Bone marrow (tissue), 2 donors: ENCODE data around the gene NABP1.

ENCODE experiments used
- DNase-seq, 2 donors: peaks; one replicate each; lab custom pipeline; 2025; lab: John Stamatoyannopoulos, UW

Gene NABP1

GRCh38 chr2:191707542-191707941, 29.6 kb downstream of the NABP1 start:
- no peak for DNase-seq

GRCh38 chr2:191710411-191710900, 32.5 kb downstream of the NABP1 start:
- no peak for DNase-seq

- DNase-seq, result no peak
Measured at GRCh38 chr2:191711621-191712020, 33.7 kb downstream of the NABP1 start.

DNA sequence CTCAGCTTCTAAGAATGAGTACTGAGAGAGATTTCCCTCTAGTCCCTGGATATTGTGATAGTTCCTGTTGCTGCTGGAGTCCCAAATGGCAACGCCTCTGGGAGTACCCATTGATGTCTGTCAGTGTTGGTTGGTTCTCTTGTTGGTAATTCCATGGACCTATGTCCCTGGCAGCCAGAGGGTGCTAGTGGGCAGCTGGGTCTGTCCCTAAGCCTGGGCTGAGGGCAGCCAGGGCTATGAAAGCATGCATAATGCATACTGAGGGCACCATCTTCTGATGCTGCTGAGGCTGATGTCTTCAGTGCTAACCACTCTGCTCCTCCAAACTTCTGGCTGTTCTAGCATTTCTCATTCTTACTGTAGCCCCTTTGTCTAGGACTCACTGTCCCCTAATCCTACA, 35.9 kb downstream of the NABP1 start:
- DNase-seq, result no peak

DNA sequence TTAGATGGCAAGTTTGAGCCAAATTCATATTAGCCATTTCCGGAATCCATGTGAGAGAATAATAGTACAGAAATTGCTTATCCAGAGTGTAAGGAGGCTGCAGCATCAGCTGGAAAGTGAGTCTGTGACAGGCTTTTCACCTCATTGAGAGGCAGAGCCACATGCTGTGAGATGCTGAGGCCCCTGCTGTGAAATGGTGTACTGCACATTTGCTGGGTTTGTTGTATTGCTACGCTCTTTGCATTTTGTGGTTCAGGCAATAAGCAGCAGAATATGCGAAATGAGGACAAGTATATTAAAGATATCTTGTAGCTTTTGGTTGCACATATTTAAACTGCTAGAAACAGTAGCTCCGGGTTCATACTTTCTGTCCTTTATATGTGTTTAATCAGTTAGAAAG, 37.0 kb downstream of the NABP1 start:
- DNase-seq, result no peak

DNA sequence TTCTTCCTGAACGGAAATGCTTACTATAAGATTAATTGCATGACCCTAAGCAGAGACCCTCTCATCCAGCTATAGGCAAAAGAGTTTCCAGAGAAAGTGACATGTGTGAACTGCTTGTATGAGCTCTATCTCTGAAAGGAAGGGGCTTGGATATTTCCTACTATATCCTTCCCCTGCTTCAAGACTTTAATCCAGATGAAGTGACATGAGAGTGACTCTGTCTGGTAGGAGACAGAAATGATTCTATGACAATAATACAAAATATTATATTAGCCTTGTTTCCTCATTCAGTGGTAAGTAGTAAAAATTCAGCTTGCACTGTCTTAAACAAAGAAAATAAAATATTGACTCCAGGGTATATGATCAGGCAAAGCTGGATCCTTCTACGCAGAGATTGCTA, 37.5 kb downstream of the NABP1 start:
- no peak for DNase-seq

DNA sequence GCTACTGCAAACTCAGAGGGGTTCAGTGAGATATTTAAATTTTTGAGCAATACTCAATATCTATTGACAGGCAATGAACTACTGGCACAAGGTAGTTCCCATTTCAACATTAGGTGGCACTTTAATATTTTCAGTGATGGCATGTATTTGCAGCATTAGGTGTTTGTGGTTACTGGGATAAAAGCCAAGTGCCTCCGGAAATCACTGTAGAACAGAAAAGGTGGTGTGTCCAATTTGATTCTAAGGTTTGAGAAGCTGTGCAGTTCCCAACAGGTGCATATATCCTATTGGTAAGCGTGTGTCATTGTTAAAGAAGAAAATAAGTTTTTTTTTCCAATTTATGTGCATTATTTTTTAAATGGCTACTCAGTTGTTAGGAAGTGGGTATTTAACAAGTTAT, 41.3 kb downstream of the NABP1 start:
- no peak for DNase-seq

GRCh38 chr2:191719938-191720337, 42.0 kb downstream of the NABP1 start:
- no peak for DNase-seq

DNA sequence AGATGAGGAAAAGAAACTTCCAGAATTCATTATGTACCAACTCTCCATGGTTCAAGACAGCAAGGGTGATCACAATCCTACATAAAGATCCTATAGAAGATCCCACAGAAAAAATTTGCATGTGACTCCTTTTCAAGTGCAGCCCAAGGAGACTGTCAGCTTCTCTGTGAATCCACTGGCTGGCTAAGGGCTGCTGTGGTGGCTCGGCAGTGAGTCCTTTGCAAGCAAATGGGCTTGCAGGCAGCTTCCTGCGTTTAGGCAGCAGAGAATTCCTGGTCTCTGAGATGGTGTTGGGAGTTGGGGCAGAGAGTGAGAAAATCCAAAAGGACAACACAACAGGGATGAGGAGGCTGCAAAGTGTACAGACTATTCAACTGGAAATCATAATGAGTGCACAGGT, 43.4 kb downstream of the NABP1 start:
- DNase-seq, result no peak

GRCh38 chr2:191724015-191724414, 46.1 kb downstream of the NABP1 start:
- no peak for DNase-seq

GRCh38 chr2:191728750-191729624, 51.1 kb downstream of the NABP1 start:
- no peak for DNase-seq

DNA sequence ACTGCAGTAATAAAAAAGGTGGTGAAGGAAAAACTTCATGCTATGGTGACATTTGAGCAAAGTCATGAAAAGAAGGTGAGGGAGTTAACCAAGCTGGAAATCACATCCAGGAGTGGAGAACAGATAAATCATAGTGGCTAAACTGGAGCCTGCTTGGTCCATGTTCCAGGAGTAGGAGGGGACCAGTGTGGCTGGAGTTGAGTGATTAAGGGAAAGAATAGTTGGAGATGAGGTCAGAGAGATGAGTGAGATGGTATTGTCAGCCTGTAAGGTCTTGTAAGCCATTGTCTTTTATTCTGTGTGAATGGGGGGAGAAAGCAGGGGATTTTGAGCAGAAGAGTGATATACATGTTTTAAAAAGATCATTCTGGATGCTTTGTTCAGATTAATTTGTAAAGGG, 52.3 kb downstream of the NABP1 start:
- no peak for DNase-seq
